Tibial nerve (tissue), 4 donors: ENCODE data around the gene NINL. TPM values are rescaled to one million over a fixed set of nuclear protein-coding genes. Genes with fewer than 3 reads are reported as not detected.

Source experiments
- DNase-seq, 2 donors: peaks; one replicate each; pipeline ENCODE4 v3.0.0-alpha.2; 2019; ENCODE audit warnings: low spot score in 2 of 2
- H3K27ac ChIP-seq, 4 donors: fragments of 200-600 bp; sonication (generic) in 3 of 4; one replicate each; pipeline ENCODE4 v1.5.1; 2017 to 2019; ENCODE audit warnings: mild to moderate bottlenecking in 1 of 4
- H3K27me3 ChIP-seq, 2 donors: fragments of 200-600 bp; sonication (generic) in 1 of 2; one replicate each; pipeline versions ENCODE4 v1.5.1 to v1.6.0; 2017 to 2019
- H3K36me3 ChIP-seq, 3 donors: fragments of 200-600 bp; sonication (generic); one replicate each; pipeline ENCODE4 v1.5.1; 2018 to 2019
- H3K4me1 ChIP-seq, 4 donors: fragments of 200-600 bp; sonication (generic) in 3 of 4; one replicate each; pipeline ENCODE4 v1.5.1; 2017 to 2019
- H3K4me3 ChIP-seq, 4 donors: fragments of 200-600 bp; sonication (generic) in 3 of 4; one replicate each; pipeline ENCODE4 v1.5.1; 2017 to 2019; ENCODE audit warnings: mild to moderate bottlenecking in 1 of 4, moderate library complexity in 1 of 4
- H3K9me3 ChIP-seq, 4 donors: fragments of 200-600 bp; sonication (generic) in 3 of 4; one replicate each; pipeline ENCODE4 v1.5.1; 2017 to 2019
- CTCF ChIP-seq, 5 experiments: fragments of 200-600 bp in 3 of 5; fragments of 450-650 bp in 2 of 5; sonication (generic) in 3 of 5; IDR thresholded peaks; one replicate each; pipeline ENCODE4 v1.5.1; 2016 to 2019; ENCODE audit warnings: antibody characterized with exemption in 5 of 5, mild to moderate bottlenecking in 3 of 5, moderate library complexity in 2 of 5
- EP300 ChIP-seq, 2 donors: sonication (generic); formaldehyde crosslinking; IDR thresholded peaks; one replicate each; pipeline ENCODE4 v1.6.1; 2017; ENCODE audit warnings: antibody characterized with exemption in 2 of 2, mild to moderate bottlenecking in 1 of 2
- POLR2A ChIP-seq, 2 donors: fragments of 450-650 bp; IDR thresholded peaks; one replicate each; pipeline ENCODE4 v1.6.1; 2017; ENCODE audit warnings: antibody characterized with exemption in 2 of 2, mild to moderate bottlenecking in 2 of 2, moderate library complexity in 2 of 2
- WGBS, 2 donors: methylation state at CpG; one replicate each; pipeline ENCODE4 v1.1.5; 2018; 5-methylcytosine and 5-hydroxymethylcytosine counted together
- total RNA-seq, 4 donors: library from RNA; depleted of rRNA; stranded (reverse); fragments of >200 nt; gene quantifications; one replicate each; pipeline ENCODE4 v1.1.0, GENCODE V29; 2016

NINL gene
- total RNA-seq, 4 donors from 2014 or later = 8.0 to 14.1 (median 10.5) TPM

- Histone ChIP-seq H3K27me3 (no peaks in the 10 kb centered on the region), H3K36me3 (no peaks in the 10 kb centered on the region), H3K27ac (peak overlapping the region in 1 of 4 donors; percentile 54), H3K4me1 (peaks cover 0 to 29% (median 2%) of the 10 kb centered on the region in 4 donors), H3K9me3 (no peaks in the 10 kb centered on the region), H3K4me3 (no peak overlapping the region)
- DNase-seq = no peak
- 71 to 81% methylated on average over 9 to 13 of the region's 14 CpGs for WGBS, 2 donors
- TF ChIP-seq CTCF (IDR thresholded peaks at IDR 0.05) (no peak), POLR2A (IDR thresholded peaks at IDR 0.05) (no peak), EP300 (IDR thresholded peaks at IDR 0.05) (no peak)
Measured at GRCh38 chr20:25548613-25549086, 36.7 kb downstream of the NINL start.

GRCh38 chr20:25547999-25548398 lies 37.3 kb downstream of the NINL start:
- Histone ChIP-seq H3K36me3 (no peaks in the 10 kb centered on the region), H3K4me1 (peaks cover 0 to 26% (median 2%) of the 10 kb centered on the region in 4 donors), H3K9me3 (no peaks in the 10 kb centered on the region), H3K27ac (no peak overlapping the region), H3K27me3 (no peaks in the 10 kb centered on the region), H3K4me3 (no peak overlapping the region)
- no peak for TF ChIP-seq POLR2A (IDR thresholded peaks at IDR 0.05)
- TF ChIP-seq CTCF (IDR thresholded peaks at IDR 0.05) = no peak
- no peak for TF ChIP-seq EP300 (IDR thresholded peaks at IDR 0.05)
- DNase-seq = no peak
- WGBS, 2 donors = 58 to 63% methylated on average over 3 of the region's 3 CpGs

- TF ChIP-seq CTCF (IDR thresholded peaks at IDR 0.05) (no peak), POLR2A (IDR thresholded peaks at IDR 0.05) (no peak), EP300 (IDR thresholded peaks at IDR 0.05) (no peak)
- WGBS, 2 donors = 73 to 76% methylated on average over 4 of the region's 4 CpGs
- Histone ChIP-seq H3K27me3 (no peaks in the 10 kb centered on the region), H3K36me3 (no peaks in the 10 kb centered on the region), H3K9me3 (no peaks in the 10 kb centered on the region), H3K4me1 (peaks cover 0 to 29% (median 2%) of the 10 kb centered on the region in 4 donors), H3K4me3 (no peak overlapping the region), H3K27ac (no peak overlapping the region)
- no peak for DNase-seq
Measured at GRCh38 chr20:25547063-25547462, 38.3 kb downstream of the NINL start.

GRCh38 chr20:25546048-25546447 lies 39.3 kb downstream of the NINL start:
- no peak for DNase-seq
- Histone ChIP-seq H3K4me3 (no peak overlapping the region), H3K27ac (no peak overlapping the region), H3K27me3 (no peaks in the 10 kb centered on the region), H3K9me3 (no peaks in the 10 kb centered on the region), H3K36me3 (no peaks in the 10 kb centered on the region), H3K4me1 (peaks cover 0 to 30% (median 2%) of the 10 kb centered on the region in 4 donors)
- WGBS, 2 donors = 84 to 86% methylated on average over 4 of the region's 4 CpGs
- TF ChIP-seq CTCF (IDR thresholded peaks at IDR 0.05) (no peak), POLR2A (IDR thresholded peaks at IDR 0.05) (no peak), EP300 (IDR thresholded peaks at IDR 0.05) (no peak)

- peaks cover 0 to 21% (median 2%) of the 10 kb centered on the region in 4 donors for H3K4me1 ChIP-seq
- H3K36me3 ChIP-seq = no peaks in the 10 kb centered on the region
- no peaks in the 10 kb centered on the region for H3K9me3 ChIP-seq
- WGBS, 2 donors = 90 to 93% methylated on average over 3 of the region's 3 CpGs
- H3K27me3 ChIP-seq = no peaks in the 10 kb centered on the region
- no peak overlapping the region for H3K4me3 ChIP-seq
- DNase-seq = no peak
- no peak for TF ChIP-seq EP300 (IDR thresholded peaks at IDR 0.05)
- no peak for TF ChIP-seq CTCF (IDR thresholded peaks at IDR 0.05)
- TF ChIP-seq POLR2A (IDR thresholded peaks at IDR 0.05) = no peak
- no peak overlapping the region for H3K27ac ChIP-seq
Measured at GRCh38 chr20:25545171-25545570, 40.2 kb downstream of the NINL start.
